B cell (primary cell): Measurements from ENCODE around the gene CNNM4. TPM values are rescaled to one million over a fixed set of nuclear protein-coding genes. Genes with fewer than 3 reads are reported as not detected.

Experiments used
- ATAC-seq: fragments of 200-7000 bp; cut with Tn5 transposase; one replicate; pipeline ENCODE4 v1.10.0; 2021; ENCODE audit warnings: low read depth, mild to moderate bottlenecking, moderate number of reproducible peaks, moderate library complexity
- CTCF ChIA-PET: fragments of 350-600 bp; sonication (Branson Sonifier 250); formaldehyde crosslinking; loops from one replicate; lab custom pipeline; 2021; ENCODE audit warnings: antibody characterized with exemption, inconsistent platforms; lab: Charles Lee
- POLR2A ChIA-PET: fragments of 350-600 bp; sonication (Branson Sonifier 250); formaldehyde crosslinking; loops from one replicate; lab custom pipeline; 2021; ENCODE audit warnings: antibody characterized with exemption; lab: Charles Lee
- DNase-seq: peaks from one replicate; pipeline ENCODE4 v3.0.0; 2013
- H2AFZ ChIP-seq: 2 replicates; pipeline ENCODE4 v1.6.1; 2012; ENCODE audit warnings: mild to moderate bottlenecking, low read depth, low read length; ENCODE audit not compliant: insufficient read depth, poor library complexity, severe bottlenecking
- H3K27ac ChIP-seq, 2 donors: 1 replicate in 1 of 2; 2 replicates in 1 of 2; pipeline ENCODE4 v1.5.1; 2012 to 2013; ENCODE audit warnings: low read length in 2 of 2, mild to moderate bottlenecking in 2 of 2, moderate library complexity in 1 of 2
- H3K27me3 ChIP-seq, 4 experiments: fragments of 200-600 bp in 1 of 4; sonication (generic) in 1 of 4; replicated peaks in 1 of 4; 1 replicate in 2 of 4; 2 replicates in 2 of 4; pipeline versions ENCODE4 v1.6.1 to v1.7.0; 2013 to 2016; ENCODE audit warnings: low read length in 3 of 4, mild to moderate bottlenecking in 2 of 4, mixed read lengths in 1 of 4, moderate library complexity in 1 of 4; ENCODE audit not compliant: insufficient read depth in 4 of 4, control insufficient read depth in 3 of 4; ENCODE audit errors: control extremely low read depth in 1 of 4
- H3K36me3 ChIP-seq, 2 experiments: replicated peaks in 1 of 2; 1 replicate in 1 of 2; 2 replicates in 1 of 2; pipeline versions ENCODE4 v1.6.1 to v1.7.1; 2013; ENCODE audit warnings: low read length in 1 of 2; ENCODE audit not compliant: insufficient read depth in 2 of 2, control insufficient read depth in 1 of 2; ENCODE audit errors: control extremely low read depth in 1 of 2, extremely low read depth in 1 of 2
- H3K4me1 ChIP-seq, 2 donors: fragments of 200-600 bp in 1 of 2; sonication (generic) in 1 of 2; 1 replicate in 1 of 2; 2 replicates in 1 of 2; pipeline versions ENCODE4 v1.5.1 to v1.6.1; 2013 to 2017; ENCODE audit warnings: low read length in 2 of 2; ENCODE audit not compliant: control insufficient read depth in 2 of 2, insufficient read depth in 2 of 2
- H3K4me2 ChIP-seq: replicated peaks from 2 replicates; pipeline ENCODE3; 2012; ENCODE audit warnings: mild to moderate bottlenecking, low read depth, low read length; ENCODE audit not compliant: poor library complexity, severe bottlenecking
- H3K4me3 ChIP-seq, 5 experiments: fragments of 200-600 bp in 1 of 5; sonication (generic) in 1 of 5; 1 replicate in 3 of 5; 2 replicates in 2 of 5; pipeline versions ENCODE4 v1.5.1 to v1.7.0; 2011 to 2016; ENCODE audit warnings: low read length in 4 of 5, mild to moderate bottlenecking in 4 of 5, low read depth in 2 of 5, control low read depth in 1 of 5, moderate library complexity in 1 of 5; ENCODE audit not compliant: insufficient read depth in 1 of 5; ENCODE audit errors: control extremely low read depth in 1 of 5, extremely low read depth in 1 of 5
- H3K79me2 ChIP-seq: fragments of 200-600 bp; sonication (generic); one replicate; pipeline ENCODE4 v1.6.0; 2016; ENCODE audit warnings: low read length; ENCODE audit not compliant: control insufficient read depth, insufficient read depth
- H3K9ac ChIP-seq: fragments of 200-600 bp; sonication (generic); 2 replicates; pipeline ENCODE4 v1.6.1; 2017; ENCODE audit warnings: mild to moderate bottlenecking, low read length, moderate library complexity
- H3K9me3 ChIP-seq, 3 donors: one replicate each; pipeline versions ENCODE4 v1.6.1 to v1.7.1; 2013; ENCODE audit warnings: low read length in 2 of 3; ENCODE audit not compliant: control insufficient read depth in 2 of 3, insufficient read depth in 1 of 3; ENCODE audit errors: control extremely low read depth in 1 of 3
- H4K20me1 ChIP-seq: 2 replicates; pipeline ENCODE4 v1.6.0; 2012; ENCODE audit warnings: mild to moderate bottlenecking, low read length; ENCODE audit not compliant: insufficient read depth, control insufficient read depth, poor library complexity, severe bottlenecking
- H3K27ac Mint-ChIP-seq: one replicate; pipeline ENCODE4 v1.8.0; 2021; ENCODE audit warnings: mixed read lengths
- H3K27me3 Mint-ChIP-seq: one replicate; pipeline ENCODE4 v1.8.0; 2021; ENCODE audit warnings: mixed read lengths
- H3K4me1 Mint-ChIP-seq: one replicate; pipeline ENCODE4 v1.8.0; 2021; ENCODE audit warnings: mixed read lengths
- H3K4me3 Mint-ChIP-seq: one replicate; pipeline ENCODE4 v1.8.0; 2021; ENCODE audit warnings: mixed read lengths
- H3K9me3 Mint-ChIP-seq: one replicate; pipeline ENCODE4 v1.8.0; 2022; ENCODE audit warnings: mixed read lengths; ENCODE audit not compliant: insufficient read depth
- EZH2 ChIP-seq: IDR thresholded peaks from 2 replicates; pipeline ENCODE4 v1.6.1; 2012; ENCODE audit warnings: borderline replicate concordance, low read depth, mild to moderate bottlenecking, moderate library complexity, low read length; ENCODE audit not compliant: insufficient read depth, poor library complexity, severe bottlenecking
- WGBS: methylation state at CpG from one replicate; pipeline ENCODE4 v1.1.5; 2013; ENCODE audit warnings: missing lambda C conversion rate; ENCODE audit not compliant: insufficient coverage; 5-methylcytosine and 5-hydroxymethylcytosine counted together
- intact Hi-C: fragments of 100-400 bp; cut with micrococcal nuclease; formaldehyde crosslinking; loops from one replicate; pipeline ENCODE4 v1.10.0; 2022
- polyA plus RNA-seq: library from polyadenylated mRNA; depleted of rRNA; stranded (reverse); fragments of >200 nt; gene quantifications from 2 replicates; pipeline ENCODE4 v1.2.3, GENCODE V29; 2012
- total RNA-seq, 2 donors: library from RNA; stranded (reverse); fragments of 120-200 nt in 1 of 2; gene quantifications; 1 replicate in 1 of 2; 2 replicates in 1 of 2; pipeline versions ENCODE4 v1.2.3 to v1.2.4, GENCODE V29; 2013 to 2022
- TF ChIP-seq, protein P1 (sequence below): fragments of 200-600 bp; IDR thresholded peaks from one replicate; pipeline ENCODE4 v1.8.0; 2022; ENCODE audit warnings: antibody characterized with exemption, mild to moderate bottlenecking

CNNM4 gene
- total and polyA plus RNA-seq, 2 donors (not counting 1 experiment from before 2014, with no cell fraction given), result 15.1 to 24.0 TPM

DNA sequence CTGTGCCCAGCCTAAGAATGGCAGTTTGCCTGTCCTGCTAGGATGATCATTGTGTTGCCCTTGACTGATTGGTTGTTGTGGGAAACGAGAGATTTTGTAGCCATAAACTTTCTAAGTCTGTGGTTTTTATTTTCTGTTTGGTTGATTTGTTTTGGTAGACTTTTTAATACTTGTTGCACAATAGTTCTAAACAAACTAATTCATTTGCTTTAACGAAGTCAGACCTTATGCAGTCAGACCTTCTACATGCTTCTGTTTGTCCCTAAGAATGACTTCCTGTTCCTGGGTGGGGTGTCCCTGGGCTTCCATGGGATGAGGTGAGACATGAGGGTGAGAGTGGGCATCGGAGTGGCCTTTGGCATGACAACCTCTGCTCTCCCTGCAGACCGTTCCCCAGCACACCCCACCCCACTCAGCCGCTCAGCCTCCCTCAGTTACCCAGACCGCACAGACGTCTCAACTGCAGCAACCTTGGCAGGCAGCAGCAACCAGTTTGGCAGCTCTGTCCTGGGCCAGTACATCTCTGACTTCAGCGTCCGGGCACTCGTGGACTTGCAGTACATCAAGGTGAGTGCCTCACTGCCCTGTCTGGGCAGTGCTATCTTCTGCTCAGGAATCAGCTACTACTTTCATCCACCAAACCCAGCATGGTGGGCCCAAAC is 47.6 kb downstream of the CNNM4 start:
- Histone ChIP-seq H3K36me3 (peaks cover 0 to 29% of the 10 kb centered on the region in 2 experiments), H3K4me1 (peaks cover 15 to 21% of the 10 kb centered on the region in 2 donors), H3K9ac (no peak overlapping the region), H3K27ac (peak overlapping the region in 1 of 2 donors; percentile 39), H4K20me1 (no peaks in the 10 kb centered on the region), H3K27me3 (no peaks in the 10 kb centered on the region), H3K9me3 (peaks cover 0 to 3% (median 0%) of the 10 kb centered on the region in 3 donors), H3K4me2 (no peak overlapping the region), H3K79me2 (no peaks in the 10 kb centered on the region), H3K4me3 (no peak overlapping the region), H2AFZ (no peak overlapping the region)
- Mint-ChIP-seq H3K9me3 (no peaks in the 10 kb centered on the region), H3K27ac (peak overlapping the region; percentile 85), H3K4me3 (peak overlapping the region; percentile 50), H3K27me3 (no peaks in the 10 kb centered on the region), H3K4me1 (peaks cover 24% of the 10 kb centered on the region)
- CTCF ChIA-PET, result interaction anchor here (1.4 kb wide), 1 partner anchor 50 kb away, joined by 3 read pairs; the partner anchor contains the start of gene ANKRD39
- no peak for TF ChIP-seq EZH2
- TF ChIP-seq, protein P1, sequence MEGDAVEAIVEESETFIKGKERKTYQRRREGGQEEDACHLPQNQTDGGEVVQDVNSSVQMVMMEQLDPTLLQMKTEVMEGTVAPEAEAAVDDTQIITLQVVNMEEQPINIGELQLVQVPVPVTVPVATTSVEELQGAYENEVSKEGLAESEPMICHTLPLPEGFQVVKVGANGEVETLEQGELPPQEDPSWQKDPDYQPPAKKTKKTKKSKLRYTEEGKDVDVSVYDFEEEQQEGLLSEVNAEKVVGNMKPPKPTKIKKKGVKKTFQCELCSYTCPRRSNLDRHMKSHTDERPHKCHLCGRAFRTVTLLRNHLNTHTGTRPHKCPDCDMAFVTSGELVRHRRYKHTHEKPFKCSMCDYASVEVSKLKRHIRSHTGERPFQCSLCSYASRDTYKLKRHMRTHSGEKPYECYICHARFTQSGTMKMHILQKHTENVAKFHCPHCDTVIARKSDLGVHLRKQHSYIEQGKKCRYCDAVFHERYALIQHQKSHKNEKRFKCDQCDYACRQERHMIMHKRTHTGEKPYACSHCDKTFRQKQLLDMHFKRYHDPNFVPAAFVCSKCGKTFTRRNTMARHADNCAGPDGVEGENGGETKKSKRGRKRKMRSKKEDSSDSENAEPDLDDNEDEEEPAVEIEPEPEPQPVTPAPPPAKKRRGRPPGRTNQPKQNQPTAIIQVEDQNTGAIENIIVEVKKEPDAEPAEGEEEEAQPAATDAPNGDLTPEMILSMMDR, result no peak
- DNase-seq (no peak), ATAC-seq (no peak)
- intact Hi-C loops, result no loop called here
- WGBS, result 94% methylated on average over 7 of the region's 10 CpGs
- POLR2A ChIA-PET, result no interaction called here

DNA sequence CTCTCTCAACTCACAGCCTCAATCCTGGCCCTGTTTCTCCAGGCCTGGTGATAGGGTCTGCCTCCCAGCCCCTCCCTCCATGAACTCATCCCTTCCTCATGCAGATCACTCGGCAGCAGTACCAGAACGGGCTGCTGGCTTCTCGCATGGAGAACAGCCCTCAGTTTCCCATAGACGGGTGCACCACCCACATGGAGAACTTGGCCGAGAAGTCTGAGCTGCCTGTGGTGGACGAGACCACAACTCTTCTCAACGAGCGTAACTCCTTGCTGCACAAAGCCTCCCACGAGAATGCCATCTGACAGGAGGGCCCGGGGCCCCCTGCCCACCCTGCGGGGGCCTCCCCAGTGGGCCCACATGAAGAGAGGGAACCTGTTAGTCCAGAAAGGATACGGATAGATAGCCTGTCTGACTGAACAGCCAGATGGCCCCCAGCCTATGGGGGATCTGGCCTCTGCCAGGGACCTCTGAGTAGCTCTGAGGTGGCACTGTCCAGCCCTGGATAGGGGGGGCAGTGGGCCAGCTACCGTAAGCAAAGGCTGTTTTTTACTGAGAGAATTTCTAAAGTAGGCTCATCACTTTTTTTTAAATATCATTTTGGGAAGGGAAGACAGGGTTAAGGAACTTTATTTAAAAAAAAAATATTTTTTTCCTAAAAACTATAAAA is 48.6 kb downstream of the CNNM4 start:
- Histone ChIP-seq H3K36me3 (peaks cover 0 to 29% of the 10 kb centered on the region in 2 experiments), H3K9ac (no peak overlapping the region), H3K9me3 (peaks cover 0 to 3% (median 0%) of the 10 kb centered on the region in 3 donors), H3K4me1 (peaks cover 15 to 21% of the 10 kb centered on the region in 2 donors), H3K4me2 (no peak overlapping the region), H2AFZ (no peak overlapping the region), H3K4me3 (no peak overlapping the region), H3K27ac (no peak overlapping the region), H3K27me3 (no peaks in the 10 kb centered on the region), H3K79me2 (no peaks in the 10 kb centered on the region), H4K20me1 (no peaks in the 10 kb centered on the region)
- Mint-ChIP-seq H3K27ac (peak overlapping the region; percentile 70), H3K4me1 (peaks cover 24% of the 10 kb centered on the region), H3K4me3 (no peak overlapping the region), H3K9me3 (no peaks in the 10 kb centered on the region), H3K27me3 (no peaks in the 10 kb centered on the region)
- no peak for ATAC-seq
- ChIA-PET POLR2A (no interaction called here), CTCF (interaction anchor here (1.0 kb wide), 1 partner anchor 18 kb away, joined by 4 read pairs; no protein-coding TSS in a partner anchor)
- TF ChIP-seq, protein P1, result no peak
- no peak for TF ChIP-seq EZH2
- DNase-seq, result peak; percentile 4
- intact Hi-C loops, result no loop called here
- 97% methylated on average over 12 of the region's 13 CpGs for WGBS
